Measurements from ENCODE around the gene RITA1. TPM values are rescaled to one million over a fixed set of nuclear protein-coding genes. Genes with fewer than 3 reads are reported as not detected.
A peak's percentile ranks its signal among the peaks of the same experiment; 100 is the strongest.

The RITA1 gene
- total RNA-seq, 2 donors from 2014 or later = 18.8 to 20.3 TPM

GRCh38 chr12:113207613-113208040 lies 22.1 kb downstream of the RITA1 start:
- no peak overlapping the region for H3K27ac Mint-ChIP-seq
- no peak for DNase-seq
- Histone ChIP-seq H3K9ac (ENCODE audit: extremely low read depth, low read length, poor library complexity, severe bottlenecking) (no peak overlapping the region), H3K27me3 (ENCODE audit: control insufficient read depth, insufficient read depth, low read length, poor library complexity, severe bottlenecking) (no peaks in the 10 kb centered on the region), H3K27ac (ENCODE audit: low read depth, low read length) (no peak overlapping the region), H3K36me3 (ENCODE audit: control insufficient read depth, insufficient read depth, low read length) (no peaks in the 10 kb centered on the region), H3K4me1 (ENCODE audit: control insufficient read depth, insufficient read depth, low read length) (no peaks in the 10 kb centered on the region), H3K9me3 (ENCODE audit: control insufficient read depth, low read length) (no peaks in the 10 kb centered on the region), H3K4me3 (ENCODE audit: low read length) (no peak overlapping the region)
- peaks cover 5% of the 10 kb centered on the region for H3K36me3 Mint-ChIP-seq (ENCODE audit: low read depth)
- TF ChIP-seq CTCF (conservative IDR thresholded peaks at IDR 0.05) = no peak
- H3K9me3 Mint-ChIP-seq = peaks cover 5% of the 10 kb centered on the region
- no peaks in the 10 kb centered on the region for H3K27me3 Mint-ChIP-seq (ENCODE audit: insufficient read depth)
- H3K4me1 Mint-ChIP-seq = peaks cover 5% of the 10 kb centered on the region
- H3K4me3 Mint-ChIP-seq = no peak overlapping the region
- WGBS, 2 experiments (ENCODE audit: insufficient coverage in 1 of 2, insufficient read length in 1 of 2) = 58 to 81% methylated on average over 2 to 6 of the region's 6 CpGs

- no peaks in the 10 kb centered on the region for H3K4me1 ChIP-seq (ENCODE audit: control insufficient read depth, insufficient read depth, low read length)
- H3K27me3 Mint-ChIP-seq (ENCODE audit: insufficient read depth) = no peaks in the 10 kb centered on the region
- TF ChIP-seq CTCF (conservative IDR thresholded peaks at IDR 0.05) = no peak
- 90% methylated on average over 10 of the region's 10 CpGs for WGBS, 2 experiments (ENCODE audit: insufficient coverage in 1 of 2, insufficient read length in 1 of 2)
- no peak overlapping the region for H3K27ac Mint-ChIP-seq
- H3K9me3 ChIP-seq (ENCODE audit: control insufficient read depth, low read length) = no peaks in the 10 kb centered on the region
- no peak overlapping the region for H3K4me3 Mint-ChIP-seq
- H3K27ac ChIP-seq (ENCODE audit: low read depth, low read length) = no peak overlapping the region
- H3K36me3 Mint-ChIP-seq (ENCODE audit: low read depth) = peaks cover 5% of the 10 kb centered on the region
- no peak overlapping the region for H3K9ac ChIP-seq (ENCODE audit: extremely low read depth, low read length, poor library complexity, severe bottlenecking)
- H3K4me1 Mint-ChIP-seq = peaks cover 5% of the 10 kb centered on the region
- H3K9me3 Mint-ChIP-seq = peaks cover 5% of the 10 kb centered on the region
- H3K36me3 ChIP-seq (ENCODE audit: control insufficient read depth, insufficient read depth, low read length) = no peaks in the 10 kb centered on the region
- DNase-seq = peak; percentile 74
- no peak overlapping the region for H3K4me3 ChIP-seq (ENCODE audit: low read length)
- H3K27me3 ChIP-seq (ENCODE audit: control insufficient read depth, insufficient read depth, low read length, poor library complexity, severe bottlenecking) = no peaks in the 10 kb centered on the region
Observed at GRCh38 chr12:113208041-113208934, 22.8 kb downstream of the RITA1 start.

GRCh38 chr12:113211160-113211559 lies 25.6 kb downstream of the RITA1 start:
- no peaks in the 10 kb centered on the region for H3K27me3 ChIP-seq (ENCODE audit: control insufficient read depth, insufficient read depth, low read length, poor library complexity, severe bottlenecking)
- H3K36me3 Mint-ChIP-seq (ENCODE audit: low read depth) = peaks cover 4% of the 10 kb centered on the region
- whole genome bisulfite sequencing, 2 experiments (ENCODE audit: insufficient coverage in 1 of 2, insufficient read length in 1 of 2) = 88 to 92% methylated on average over 4 to 5 of the region's 6 CpGs
- H3K4me1 Mint-ChIP-seq = peaks cover 14% of the 10 kb centered on the region
- no peak overlapping the region for H3K4me3 ChIP-seq (ENCODE audit: low read length)
- no peaks in the 10 kb centered on the region for H3K4me1 ChIP-seq (ENCODE audit: control insufficient read depth, insufficient read depth, low read length)
- H3K36me3 ChIP-seq (ENCODE audit: control insufficient read depth, insufficient read depth, low read length) = no peaks in the 10 kb centered on the region
- no peak overlapping the region for H3K27ac ChIP-seq (ENCODE audit: low read depth, low read length)
- no peak overlapping the region for H3K9ac ChIP-seq (ENCODE audit: extremely low read depth, low read length, poor library complexity, severe bottlenecking)
- peaks cover 4% of the 10 kb centered on the region for H3K9me3 Mint-ChIP-seq
- no peaks in the 10 kb centered on the region for H3K27me3 Mint-ChIP-seq (ENCODE audit: insufficient read depth)
- DNase-seq = no peak
- no peaks in the 10 kb centered on the region for H3K9me3 ChIP-seq (ENCODE audit: control insufficient read depth, low read length)
- no peak for TF ChIP-seq CTCF (conservative IDR thresholded peaks at IDR 0.05)
- H3K4me3 Mint-ChIP-seq = no peak overlapping the region
- no peak overlapping the region for H3K27ac Mint-ChIP-seq
